ENCODE data around the gene PTPN1.
"Not testable (repeated sequence)": the region's sequence is repeated elsewhere in the genome, so short reads cannot be mapped to it uniquely, and the experiment has no call there.

The PTPN1 gene

DNA sequence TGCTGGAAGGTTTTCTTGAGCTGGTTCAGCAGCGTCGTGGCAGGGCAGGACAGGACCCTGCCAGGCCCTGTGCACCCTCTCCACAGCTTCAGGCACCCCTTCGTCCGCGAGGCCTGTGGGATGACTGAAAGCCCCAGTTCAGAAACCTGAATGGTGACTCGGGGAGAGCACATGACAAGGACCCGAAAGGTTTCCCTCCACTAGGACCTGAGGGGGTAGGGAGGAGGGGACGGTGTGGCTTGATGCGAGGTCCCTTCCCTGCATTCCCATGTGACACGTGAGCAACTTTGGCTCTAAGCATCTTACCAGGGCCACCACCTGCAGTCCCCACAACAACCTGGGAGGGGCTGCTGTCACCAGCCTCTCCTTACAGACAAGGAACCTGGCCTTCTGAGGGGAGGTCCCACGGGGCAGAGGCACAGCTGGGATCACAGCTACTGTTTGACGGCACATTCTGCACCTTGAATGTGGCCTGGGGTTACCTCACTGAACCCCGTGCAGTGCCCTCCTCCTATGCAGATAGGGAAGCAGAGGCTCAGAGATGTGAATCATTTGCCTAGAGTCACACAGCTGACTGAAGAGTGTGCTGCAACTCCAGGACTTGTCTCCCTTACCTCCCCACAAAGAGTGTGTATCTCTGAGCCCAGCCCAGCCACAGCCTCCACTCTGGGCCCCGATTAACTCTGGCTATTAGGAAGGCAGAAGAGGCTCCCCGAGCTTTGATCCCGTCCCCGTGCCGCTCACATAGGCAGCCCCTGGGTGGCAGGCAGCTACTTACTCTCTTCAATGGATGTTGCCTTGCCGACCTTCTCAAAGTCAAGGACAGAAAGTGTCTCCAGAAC, 84.6 kb downstream of the PTPN1 start:
- no peak for DNase-seq (ENCODE audit: low read depth)
- TF ChIP-seq, protein P1, sequence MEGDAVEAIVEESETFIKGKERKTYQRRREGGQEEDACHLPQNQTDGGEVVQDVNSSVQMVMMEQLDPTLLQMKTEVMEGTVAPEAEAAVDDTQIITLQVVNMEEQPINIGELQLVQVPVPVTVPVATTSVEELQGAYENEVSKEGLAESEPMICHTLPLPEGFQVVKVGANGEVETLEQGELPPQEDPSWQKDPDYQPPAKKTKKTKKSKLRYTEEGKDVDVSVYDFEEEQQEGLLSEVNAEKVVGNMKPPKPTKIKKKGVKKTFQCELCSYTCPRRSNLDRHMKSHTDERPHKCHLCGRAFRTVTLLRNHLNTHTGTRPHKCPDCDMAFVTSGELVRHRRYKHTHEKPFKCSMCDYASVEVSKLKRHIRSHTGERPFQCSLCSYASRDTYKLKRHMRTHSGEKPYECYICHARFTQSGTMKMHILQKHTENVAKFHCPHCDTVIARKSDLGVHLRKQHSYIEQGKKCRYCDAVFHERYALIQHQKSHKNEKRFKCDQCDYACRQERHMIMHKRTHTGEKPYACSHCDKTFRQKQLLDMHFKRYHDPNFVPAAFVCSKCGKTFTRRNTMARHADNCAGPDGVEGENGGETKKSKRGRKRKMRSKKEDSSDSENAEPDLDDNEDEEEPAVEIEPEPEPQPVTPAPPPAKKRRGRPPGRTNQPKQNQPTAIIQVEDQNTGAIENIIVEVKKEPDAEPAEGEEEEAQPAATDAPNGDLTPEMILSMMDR (conservative IDR thresholded peaks at IDR 0.05; ENCODE audit: control insufficient read depth, insufficient read depth, low read depth, low read length) = no peak
- H3K4me3 ChIP-seq (ENCODE audit: control insufficient read depth, low read depth, low read length) = no peak overlapping the region

DNA sequence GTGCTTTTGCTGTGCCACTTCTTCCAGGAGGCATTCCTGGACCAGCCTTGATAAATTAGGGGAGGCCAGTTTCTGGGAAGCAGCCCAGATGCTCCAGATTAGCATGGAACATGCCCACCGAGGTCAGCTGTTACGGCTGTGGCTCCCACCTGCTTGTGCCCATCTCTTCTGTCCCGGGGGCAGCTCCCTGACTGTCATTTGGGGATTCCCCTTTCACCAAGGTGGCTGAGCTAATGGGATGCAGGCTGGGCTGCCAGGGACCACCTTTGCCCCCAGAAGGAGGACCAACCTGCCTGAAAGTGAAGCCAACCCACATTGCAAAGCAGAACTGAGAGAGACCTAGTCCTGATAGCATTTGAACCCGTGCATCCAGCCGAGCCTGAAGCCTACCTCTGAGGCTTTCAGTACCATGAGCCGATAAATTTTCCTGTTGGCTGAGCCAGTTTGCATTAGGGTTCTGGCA, 85.3 kb downstream of the PTPN1 start:
- H3K4me3 ChIP-seq (ENCODE audit: control insufficient read depth, low read depth, low read length) = no peak overlapping the region
- TF ChIP-seq, protein P1 (conservative IDR thresholded peaks at IDR 0.05; ENCODE audit: control insufficient read depth, insufficient read depth, low read depth, low read length) = no peak
- no peak for DNase-seq (ENCODE audit: low read depth)

DNA sequence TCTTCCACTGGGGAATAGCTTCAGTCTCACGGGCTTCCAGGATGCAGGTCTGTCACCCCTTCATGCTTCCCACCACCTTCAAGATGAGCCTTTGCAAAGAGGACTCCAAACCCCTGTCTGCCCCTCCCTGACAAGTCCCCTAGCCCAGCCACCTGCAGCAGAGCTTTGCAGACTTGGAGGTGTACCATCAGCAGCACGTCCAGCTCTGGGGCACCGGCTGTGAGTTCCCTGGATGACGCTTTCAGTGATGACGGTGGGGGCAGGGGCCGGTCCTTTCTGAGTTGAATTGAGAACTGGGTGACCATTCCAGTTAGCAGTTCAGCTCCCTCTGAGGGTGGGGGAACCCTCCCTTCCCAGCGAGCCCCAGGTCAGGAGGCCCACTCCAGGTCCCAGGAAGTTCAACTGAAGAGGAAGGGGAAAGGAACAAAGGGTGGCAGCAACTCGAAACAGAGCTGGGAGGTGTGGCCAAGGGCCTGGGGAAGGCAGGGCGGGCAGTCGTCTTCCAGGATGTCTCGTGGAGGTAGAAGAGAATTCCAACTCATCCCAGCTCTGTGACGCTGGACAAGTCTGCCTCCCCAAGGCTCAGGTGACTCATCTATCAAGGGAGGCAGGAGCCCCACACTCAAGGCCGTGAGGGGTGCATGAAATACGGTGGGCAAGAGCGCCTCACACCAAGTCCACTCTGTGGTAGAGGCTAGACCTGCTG, 86.0 kb downstream of the PTPN1 start:
- H3K4me3 ChIP-seq (ENCODE audit: control insufficient read depth, low read depth, low read length) = no peak overlapping the region
- no peak for DNase-seq (ENCODE audit: low read depth)
- TF ChIP-seq, protein P1 (conservative IDR thresholded peaks at IDR 0.05; ENCODE audit: control insufficient read depth, insufficient read depth, low read depth, low read length) = no peak

DNA sequence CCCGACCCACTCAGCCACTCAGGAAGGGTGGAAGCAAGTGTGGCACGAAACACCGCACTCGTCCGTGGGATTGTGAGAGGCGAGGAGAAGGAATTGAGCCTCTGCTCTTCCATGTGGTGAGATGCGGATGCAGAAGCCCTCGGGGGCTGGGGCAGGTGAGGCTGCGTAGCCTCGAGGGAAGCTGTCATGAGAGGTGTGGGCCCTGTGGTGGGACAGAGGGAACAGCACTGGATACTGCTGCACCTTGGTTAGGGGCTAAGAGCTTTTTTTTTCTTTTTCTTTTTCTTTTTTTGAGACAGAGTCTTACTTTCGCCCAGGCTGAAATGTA, 86.5 kb downstream of the PTPN1 start:
- TF ChIP-seq, protein P1 (conservative IDR thresholded peaks at IDR 0.05; ENCODE audit: control insufficient read depth, insufficient read depth, low read depth, low read length) = no peak
- no peak overlapping the region for H3K4me3 ChIP-seq (ENCODE audit: control insufficient read depth, low read depth, low read length)
- DNase-seq (ENCODE audit: low read depth) = no peak

DNA sequence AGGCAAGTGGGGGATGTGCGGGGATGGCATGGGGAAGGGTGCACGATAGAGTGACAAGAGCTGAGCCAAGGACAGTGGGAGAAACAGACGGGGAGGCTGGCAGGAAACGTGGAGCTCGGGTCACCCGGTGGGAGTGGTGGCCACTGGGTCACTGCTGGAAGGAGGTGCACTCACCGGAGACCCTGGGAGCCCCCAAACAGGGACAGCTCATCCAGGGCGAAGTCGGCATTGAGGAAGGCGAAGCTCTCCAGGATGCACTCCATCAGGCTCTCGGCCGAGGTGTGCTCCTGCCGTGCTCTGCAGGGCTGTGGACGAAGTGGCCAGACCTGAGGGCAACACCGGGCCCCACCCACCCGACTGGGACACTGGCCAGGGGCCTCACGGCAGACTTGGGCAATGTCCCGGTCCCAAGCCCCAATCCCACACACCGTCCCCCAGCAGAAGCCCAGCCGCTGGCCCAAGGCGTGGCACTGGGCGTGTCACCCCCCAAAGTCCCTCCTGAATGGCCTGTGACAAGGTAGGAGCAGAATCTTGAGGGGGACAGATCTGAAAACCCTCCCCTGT, 87.3 kb downstream of the PTPN1 start:
- TF ChIP-seq, protein P1 (conservative IDR thresholded peaks at IDR 0.05; ENCODE audit: control insufficient read depth, insufficient read depth, low read depth, low read length) = no peak
- H3K4me3 ChIP-seq (ENCODE audit: control insufficient read depth, low read depth, low read length) = no peak overlapping the region
- no peak for DNase-seq (ENCODE audit: low read depth)

DNA sequence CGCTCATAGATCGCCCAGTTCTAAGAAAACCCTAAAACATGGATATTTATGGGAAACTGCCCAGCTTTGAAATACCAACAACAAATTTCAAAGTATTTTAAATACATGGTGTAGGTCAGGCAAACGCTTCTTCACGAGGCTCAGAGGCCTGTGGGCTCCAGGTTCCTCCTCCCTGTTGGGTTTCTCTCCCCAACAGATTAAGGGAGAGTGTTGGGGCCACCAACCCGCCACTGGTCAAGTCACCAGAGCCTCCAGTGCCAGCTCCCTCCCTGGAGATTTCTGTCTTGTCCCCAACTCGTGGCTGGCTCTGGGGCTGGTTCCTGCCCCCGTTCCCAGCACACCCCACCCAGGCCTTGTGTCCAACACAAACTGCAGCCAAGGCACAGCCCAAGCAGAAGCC, 87.9 kb downstream of the PTPN1 start:
- no peak for DNase-seq (ENCODE audit: low read depth)
- H3K4me3 ChIP-seq (ENCODE audit: control insufficient read depth, low read depth, low read length) = no peak overlapping the region
- TF ChIP-seq, protein P1 (conservative IDR thresholded peaks at IDR 0.05; ENCODE audit: control insufficient read depth, insufficient read depth, low read depth, low read length) = no peak

DNA sequence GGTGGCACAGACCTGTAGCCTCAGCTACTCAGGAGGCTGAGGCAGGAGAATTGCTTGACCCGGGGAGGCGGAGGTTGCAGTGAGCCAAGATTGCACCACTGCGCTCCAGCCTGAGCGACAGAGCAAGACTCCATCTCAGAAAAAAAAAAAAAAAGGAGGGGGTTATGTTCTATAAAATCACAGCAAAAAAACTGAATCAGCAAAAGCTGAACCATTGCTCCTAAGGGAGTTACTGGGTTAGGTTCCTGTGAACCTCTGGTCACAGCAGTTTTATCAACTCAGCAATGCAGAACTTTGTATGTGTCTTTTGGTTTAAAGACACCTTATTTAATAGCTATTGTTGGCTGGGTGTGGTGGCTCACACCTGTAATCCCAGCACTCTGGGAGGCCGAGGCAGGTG, 88.6 kb downstream of the PTPN1 start:
- DNase-seq (ENCODE audit: low read depth) = not testable (repeated sequence)

More for the DNA sequence above, 88.6 kb downstream of the PTPN1 start:
- not testable (repeated sequence) for H3K4me3 ChIP-seq (ENCODE audit: control insufficient read depth, low read depth, low read length)

All from fibroblast of mammary gland (primary cell).